ENCODE data around the gene CAV1. TPM values are rescaled to one million over a fixed set of nuclear protein-coding genes. Genes with fewer than 3 reads are reported as not detected.

Gene CAV1
- total RNA-seq, 1 donor from 2014 or later = 552 TPM

DNA sequence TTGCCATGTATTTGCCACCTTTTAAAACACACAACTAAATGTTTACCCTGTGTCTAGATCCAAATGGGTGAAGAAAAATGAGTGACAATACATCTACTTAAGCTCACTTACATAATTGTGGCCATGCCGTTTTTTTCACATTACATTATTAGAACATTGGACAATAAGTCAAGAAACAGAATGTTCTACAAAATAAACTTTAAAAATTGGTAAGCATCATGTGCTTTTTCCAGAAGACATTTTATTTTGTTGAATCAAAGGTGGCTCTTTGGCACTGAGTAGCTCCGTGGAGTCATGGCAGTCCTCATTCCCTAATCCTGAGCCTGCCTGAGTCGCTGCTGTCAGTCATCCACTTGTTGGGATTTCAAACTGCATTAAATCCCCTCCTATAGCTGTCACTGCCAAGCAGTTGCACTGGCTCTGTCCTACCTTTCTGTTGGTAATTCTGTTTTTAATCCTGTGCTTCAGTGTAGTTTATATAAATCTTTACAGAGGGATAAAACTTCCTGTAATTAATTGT lies 32.3 kb downstream of the CAV1 start:
- DNase-seq (ENCODE audit: low read depth) = no peak

DNA sequence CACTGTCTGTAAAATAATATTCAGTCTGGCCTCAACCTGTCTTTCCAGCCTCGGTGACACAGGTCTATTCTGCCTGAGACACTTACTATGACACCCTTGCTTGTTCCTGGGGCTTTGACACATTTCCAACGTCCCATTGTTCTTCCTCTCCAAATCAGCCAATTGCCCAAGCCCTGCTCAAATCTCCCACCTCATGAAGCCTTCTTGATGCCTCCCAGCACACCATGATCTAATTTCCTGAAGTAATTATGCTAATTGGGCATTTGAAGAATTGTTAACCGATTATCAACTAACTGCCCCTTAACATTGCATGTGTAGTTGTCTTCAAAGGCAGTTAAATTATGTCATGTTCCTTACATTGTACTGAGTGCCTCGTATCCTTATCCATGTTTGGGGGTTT lies 33.1 kb downstream of the CAV1 start:
- no peak for DNase-seq (ENCODE audit: low read depth)

DNA sequence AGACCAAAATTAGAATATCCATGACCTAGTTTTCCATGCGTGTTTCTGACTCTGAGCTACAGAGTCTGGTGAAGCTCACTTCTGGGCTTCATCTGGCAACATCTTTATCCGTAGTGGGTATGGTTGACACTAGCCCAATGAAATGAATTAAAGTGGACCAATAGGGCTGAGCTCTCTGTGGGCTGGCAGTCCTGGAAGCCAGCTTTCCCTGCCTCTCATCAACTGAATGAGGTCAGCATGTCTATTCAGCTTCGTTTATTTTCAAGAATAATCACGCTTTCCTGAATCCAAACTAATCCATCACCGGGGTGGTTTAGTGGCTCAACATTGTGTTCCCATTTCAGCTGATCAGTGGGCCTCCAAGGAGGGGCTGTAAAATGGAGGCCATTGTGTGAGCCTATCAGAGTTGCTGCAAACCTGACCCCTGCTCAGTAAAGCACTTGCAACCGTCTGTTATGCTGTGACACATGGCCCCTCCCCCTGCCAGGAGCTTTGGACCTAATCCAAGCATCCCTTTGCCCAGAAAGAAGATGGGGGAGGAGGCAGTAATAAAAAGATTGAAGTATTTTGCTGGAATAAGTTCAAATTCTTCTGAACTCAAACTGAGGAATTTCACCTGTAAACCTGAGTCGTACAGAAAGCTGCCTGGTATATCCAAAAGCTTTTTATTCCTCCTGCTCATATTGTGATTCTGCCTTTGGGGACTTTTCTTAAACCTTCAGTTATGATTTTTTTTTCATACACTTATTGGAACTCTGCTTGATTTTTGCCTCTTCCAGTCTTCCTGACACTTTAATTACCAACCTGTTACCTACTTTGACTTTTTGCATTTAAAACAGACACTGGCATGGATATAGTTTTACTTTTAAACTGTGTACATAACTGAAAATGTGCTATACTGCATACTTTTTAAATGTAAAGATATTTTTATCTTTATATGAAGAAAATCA lies 35.5 kb downstream of the CAV1 start:
- no peak for DNase-seq (ENCODE audit: low read depth)

DNA sequence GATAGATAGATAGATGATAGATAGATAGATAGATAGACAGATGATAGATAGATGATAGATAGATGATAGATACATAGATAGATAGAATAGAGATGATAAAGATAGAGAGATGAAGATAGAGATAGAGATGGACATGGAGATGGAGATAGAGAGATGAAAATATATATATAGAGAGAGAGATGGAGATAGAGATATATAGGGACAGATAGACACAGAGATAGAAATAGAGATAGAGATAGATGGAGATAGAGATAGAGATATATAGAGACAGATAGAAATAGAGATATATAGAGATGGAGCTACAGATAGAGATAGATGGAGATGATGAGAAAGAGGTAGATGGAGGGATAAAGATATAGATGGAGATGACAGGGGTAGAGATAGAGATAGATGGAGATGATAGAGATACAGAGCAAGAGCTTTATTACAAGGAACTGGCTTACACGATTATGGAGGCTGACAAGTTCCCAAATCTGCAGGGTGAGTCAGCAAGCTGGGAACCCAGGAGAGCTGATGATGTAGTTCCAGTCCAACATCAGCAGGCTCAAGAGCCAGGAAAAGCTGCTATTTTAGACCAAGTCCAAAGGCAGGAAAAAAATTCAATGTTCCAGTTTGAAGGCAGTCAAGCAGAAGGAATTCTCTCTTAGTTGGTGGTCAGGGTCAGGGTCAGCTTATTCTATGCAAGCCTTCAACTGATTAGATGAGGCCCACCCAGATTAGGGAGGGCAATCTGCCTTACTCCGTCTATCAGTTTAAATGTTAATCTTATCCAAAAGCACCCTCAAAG lies 37.1 kb downstream of the CAV1 start:
- no peak for DNase-seq (ENCODE audit: low read depth)

DNA sequence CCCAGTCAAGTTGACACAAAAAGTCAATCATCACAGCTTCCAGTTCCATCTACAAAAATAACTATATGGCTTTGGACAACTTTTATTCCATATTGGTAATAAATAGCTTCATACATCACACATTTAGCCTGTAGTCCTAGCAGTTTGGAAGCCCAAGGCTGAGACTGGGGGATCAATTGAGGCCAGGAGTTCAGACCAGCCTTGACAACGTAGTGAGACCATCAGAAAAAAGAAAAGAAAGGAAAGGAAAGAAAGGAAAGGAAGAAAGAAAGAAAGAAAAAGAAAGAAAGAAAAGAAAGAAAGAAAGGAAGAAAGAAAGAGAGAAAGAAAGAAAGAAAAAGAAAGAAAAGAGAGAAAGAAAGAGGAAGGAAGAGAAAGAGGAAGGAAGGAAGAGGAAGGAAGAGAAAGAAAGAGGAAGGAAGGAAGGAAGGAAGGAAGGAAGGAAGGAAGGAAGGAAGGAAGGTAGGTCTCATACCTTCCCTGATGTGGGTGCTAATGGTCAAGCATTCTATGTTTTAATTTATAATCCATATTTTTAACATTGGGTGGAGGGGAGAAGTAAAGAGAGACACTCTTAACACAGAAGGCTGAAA lies 37.8 kb downstream of the CAV1 start:
- DNase-seq (ENCODE audit: low read depth) = no peak

DNA sequence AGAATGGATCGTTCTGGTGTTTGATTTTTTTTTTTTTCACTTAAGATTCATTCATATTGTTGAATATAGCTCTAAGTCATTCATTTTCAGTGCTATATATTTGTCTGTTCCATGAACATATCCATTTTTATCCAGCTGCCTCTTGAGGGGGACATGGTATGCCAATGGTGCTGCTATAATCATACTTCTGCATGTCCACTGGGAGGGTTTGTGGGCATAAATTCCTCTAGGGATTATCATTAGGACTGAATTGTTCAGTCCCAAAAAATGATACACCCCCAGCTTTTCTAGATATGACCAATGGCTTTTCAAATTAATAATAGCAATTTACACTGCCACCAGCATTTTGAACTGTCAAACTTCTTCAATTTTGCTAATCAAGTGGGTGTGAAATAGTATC lies 41.1 kb downstream of the CAV1 start:
- DNase-seq (ENCODE audit: low read depth) = no peak

DNA sequence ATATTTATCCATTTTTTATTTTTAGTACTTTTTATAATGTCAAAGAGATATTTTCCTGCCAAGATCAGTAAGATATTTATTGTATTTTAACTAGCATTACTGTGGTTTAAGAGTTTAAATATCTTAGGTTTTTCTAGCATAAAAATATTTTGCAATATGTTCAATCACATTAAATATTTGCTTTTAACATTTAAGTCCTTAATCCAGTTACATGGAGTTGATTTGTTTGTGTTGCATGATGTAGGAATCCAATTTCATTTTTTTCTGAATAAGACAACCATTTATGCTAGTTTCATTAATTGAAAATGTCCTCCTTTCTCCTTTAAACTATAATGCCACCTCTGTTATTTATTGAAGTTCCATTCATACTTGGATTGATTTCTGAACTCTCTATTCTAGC lies 41.8 kb downstream of the CAV1 start:
- no peak for DNase-seq (ENCODE audit: low read depth)

DNA sequence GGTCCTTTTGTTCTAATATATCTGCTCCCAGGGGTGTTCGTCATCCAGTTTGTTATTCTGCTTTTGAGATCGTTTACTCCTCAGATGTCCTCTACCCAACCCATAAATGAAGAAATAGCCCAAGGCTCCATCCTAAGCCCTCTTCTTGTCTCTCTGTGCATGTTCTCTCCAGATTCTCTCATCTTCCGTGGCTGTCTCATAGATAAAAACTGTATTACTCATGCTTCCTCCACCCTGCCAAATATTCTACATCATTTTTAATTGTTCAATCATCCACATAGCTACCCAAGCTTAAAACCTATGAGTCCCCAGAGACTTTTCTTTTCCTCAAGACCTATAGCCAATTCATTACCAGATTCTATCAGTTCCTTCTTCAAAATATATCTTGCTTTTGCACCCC lies 44.9 kb downstream of the CAV1 start:
- DNase-seq (ENCODE audit: low read depth) = no peak

DNA sequence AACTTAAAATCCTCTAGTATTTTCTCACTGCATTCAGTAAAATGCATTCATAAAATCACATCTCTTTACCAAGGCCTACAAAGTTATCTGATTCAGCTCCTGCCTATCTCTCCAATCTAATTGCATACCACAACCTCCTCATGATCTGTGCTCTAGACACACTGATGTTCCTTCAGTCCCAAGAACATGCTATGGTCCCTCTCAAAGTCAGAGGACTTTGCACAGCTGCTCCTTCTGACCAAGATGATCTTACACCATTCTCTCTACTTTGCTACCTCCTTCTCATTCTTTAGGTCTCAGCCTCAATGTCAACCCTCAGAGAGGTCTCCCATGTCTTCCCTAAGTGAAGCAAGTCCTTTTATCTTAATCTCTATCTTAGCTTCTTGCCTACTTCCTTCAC lies 45.5 kb downstream of the CAV1 start:
- no peak for DNase-seq (ENCODE audit: low read depth)

DNA sequence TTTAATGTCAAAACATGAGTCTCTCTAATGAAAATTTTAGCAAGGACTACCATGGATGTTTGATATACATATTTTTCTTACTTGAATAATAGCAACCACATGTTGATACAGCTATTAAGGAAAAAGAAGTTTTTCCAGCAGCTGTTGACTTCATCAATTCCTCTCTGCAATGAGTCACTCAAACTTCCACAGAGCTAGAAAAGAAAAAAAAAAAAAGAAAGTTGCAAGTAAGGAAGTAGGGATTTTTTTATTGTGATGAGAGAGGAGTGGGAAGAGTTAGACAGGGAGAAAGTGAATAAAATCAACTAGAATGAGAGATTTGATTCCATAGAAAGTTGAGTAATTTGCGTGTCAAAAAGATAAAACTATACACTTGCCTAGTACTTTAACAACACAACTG lies 46.2 kb downstream of the CAV1 start:
- DNase-seq (ENCODE audit: low read depth) = peak; percentile 90

DNA sequence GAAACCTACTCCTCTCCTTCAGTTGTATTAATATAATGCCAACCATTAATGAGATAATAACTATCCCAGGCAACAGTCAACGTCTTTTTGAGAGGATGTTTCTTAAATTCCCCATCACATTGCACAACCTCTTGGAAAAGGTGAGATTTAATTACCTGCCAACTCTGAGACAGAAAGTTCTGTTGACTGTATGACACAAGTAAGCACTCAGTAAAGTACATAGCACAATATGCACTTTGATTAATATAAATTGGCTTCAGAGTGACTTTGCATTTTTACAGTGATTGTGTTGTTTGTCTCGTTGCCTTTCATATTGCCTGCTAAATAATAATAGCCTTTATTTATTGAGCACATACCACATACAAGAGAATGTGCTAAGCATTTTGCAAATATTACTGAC lies 46.7 kb downstream of the CAV1 start:
- no peak for DNase-seq (ENCODE audit: low read depth)

DNA sequence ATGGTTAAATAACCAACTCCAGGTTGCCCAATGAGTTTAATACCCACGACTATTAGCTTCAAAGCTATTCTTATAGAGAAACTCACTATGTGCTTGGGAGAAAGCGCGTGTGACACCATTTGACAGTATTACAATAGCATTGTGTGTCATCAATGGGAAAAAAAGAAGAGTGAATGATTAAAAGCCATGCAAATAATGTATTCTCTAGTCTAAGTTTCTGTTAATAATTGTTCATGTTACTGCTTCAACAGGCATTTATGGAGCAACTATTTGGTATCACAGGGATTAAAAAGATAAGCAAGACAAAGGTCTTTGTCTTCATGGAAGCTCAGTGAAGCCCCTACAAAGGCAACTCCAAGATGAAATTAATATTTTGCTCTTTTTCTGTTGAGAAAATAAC lies 47.2 kb downstream of the CAV1 start:
- DNase-seq (ENCODE audit: low read depth) = peak; percentile 91

DNA sequence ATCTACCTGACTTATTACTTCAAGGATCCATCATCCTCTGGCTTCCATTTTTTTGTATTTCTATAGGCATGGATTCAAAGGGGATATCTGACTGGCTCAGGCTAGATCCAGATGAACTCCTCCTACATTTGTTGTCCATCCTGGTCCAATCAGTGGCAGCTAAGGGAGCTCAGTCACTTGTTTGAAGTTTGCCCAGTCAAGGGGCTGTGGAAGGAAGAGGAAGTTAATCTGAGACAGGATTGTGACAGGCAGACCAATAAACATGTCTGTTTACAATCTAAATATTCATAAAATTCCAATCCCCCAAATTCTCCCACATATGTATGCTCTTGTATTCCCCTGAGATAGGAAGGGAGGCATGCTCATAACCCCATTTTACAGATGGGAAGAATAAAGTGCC lies 48.7 kb downstream of the CAV1 start:
- DNase-seq (ENCODE audit: low read depth) = no peak

DNA sequence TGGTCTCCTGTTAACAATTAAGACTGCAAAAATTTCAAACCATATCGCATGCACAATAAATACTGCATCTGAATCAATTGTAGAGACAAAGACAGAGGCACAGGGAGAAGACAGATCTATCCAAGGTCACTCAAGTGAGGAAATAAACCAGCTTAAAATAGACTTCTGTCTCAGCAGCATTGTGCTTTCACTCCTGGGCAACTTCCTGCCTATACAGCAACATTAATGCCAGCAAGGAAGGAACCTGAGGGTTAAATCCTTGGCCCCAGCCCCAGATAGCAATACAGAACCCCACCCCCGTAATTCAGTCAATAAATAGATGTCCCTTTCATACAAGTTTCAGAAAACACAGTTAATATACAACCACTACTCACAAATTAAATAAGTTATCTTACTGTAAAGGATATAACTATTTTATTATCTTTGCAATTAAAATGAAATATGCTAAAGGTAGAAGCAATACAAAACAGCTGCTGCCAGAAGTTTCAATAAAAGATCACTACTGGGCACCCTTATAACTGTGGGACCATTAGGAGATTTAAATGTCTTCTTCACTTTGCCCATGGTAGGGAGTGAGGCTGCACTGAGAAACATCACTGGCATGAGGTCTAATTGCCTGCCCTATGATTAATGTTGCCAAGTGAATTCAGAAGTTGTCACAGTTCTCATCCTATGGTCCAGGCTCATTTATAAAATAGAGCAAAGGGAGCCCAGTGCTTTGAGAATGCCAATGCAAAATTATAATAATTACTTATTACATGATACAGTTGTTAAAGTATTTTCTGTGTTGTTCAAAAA lies 49.4 kb downstream of the CAV1 start:
- DNase-seq (ENCODE audit: low read depth) = peak; percentile 52

DNA sequence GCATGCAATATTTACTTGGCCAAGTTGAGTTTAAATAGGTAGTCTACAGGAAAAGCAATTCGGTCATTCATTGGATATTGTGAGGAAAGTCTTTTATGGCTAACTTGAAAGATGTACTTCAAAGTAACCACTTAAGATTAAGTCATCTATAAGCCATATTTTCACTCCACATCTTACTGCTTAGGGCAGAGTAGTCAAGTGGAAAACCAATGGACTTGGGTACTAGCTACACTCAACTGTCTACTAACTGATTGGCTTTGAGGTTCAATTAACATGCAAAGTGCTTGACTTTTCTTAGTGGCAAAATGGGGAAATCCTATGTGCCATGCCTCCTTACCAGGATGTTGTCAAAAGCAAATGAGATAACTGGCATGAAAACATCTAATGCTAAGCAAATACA lies 51.0 kb downstream of the CAV1 start:
- DNase-seq (ENCODE audit: low read depth) = no peak

DNA sequence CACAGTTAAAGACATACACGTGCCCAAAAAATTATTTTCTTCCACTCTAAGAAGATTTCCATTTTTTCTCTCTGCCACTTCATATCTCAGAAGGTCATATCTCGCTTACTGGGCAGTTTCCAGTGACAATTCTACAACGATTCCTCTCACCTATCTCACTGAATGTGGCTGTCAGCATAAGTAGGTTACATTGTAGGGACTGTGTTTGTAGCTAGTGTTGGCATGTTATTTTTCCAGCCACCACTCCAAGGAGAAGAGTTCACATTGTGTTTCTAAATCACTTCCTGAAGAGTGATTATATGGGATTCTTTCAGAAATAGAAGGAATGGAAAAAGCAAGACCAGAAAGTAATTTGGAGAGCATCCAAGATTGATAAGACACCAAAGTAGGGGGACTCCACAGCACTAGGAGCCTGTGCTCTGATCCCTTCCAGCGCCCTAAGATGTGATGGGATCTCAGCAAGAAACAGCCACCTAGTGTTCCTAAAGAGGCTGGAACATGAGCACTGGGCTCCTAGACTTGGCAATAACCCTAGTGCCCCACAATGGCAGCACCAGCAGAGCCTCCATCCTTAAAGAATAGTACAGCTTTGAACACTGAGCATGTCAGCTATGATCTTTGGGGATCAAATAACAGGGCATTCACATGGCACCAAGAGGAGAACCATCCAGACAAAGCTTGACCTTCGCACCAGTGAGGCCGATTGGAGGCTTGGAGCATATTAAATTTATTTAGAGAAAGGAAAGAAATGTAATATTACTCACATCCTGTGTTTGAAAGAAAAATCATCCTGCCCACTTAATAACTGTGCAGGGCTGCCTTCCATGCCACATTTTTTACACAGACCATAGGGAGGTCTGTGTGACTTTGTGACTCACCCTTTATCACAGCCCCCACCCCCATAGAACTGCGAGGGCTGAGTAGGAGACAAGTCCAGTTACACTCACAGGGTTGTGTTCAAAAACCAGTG lies 51.8 kb downstream of the CAV1 start:
- DNase-seq (ENCODE audit: low read depth) = peak; percentile 80

DNA sequence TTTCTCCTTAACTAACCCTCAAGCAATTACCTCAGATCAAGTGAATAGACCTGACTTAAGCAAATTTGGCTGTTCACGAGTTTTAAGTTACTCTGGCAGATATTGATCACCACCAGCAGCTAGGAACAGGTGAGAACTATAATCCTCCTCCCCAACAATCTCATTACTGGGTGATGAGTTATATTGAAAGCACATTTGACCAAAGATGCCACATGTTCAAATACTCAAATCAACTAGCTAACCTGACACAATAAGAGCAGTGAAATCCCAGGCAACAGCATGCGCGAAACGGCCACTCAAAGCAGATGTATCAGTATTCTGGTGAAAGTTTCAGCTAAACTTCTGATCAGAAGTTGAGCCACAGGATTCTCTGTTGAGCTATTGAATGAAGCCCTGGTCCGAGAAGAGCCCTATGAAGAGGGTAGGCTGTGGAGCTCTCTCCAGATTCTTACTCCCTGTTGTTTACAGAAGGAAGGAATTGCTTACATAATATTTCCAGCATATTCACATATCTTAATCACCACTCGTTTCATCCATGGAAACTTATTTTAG lies 52.6 kb downstream of the CAV1 start:
- DNase-seq (ENCODE audit: low read depth) = no peak

DNA sequence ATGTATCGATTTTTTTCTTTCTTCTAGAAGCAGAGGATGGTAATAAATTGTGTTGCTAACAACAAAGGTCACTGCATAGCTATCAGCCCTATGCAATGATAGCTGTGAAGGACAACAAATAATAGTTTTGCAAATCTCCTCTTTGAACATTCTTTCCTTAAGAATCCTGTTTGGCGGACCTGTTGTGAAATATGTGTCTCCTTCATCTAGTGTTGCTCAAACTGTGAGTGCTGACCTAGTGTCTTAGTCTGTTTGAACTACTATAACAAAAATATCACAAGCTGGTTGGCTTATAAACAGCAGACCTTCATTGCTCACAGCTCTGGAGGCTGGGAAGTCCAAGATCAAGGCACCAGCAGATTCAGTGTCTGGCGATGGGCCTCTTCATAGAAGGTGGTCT lies 53.7 kb downstream of the CAV1 start:
- no peak for DNase-seq (ENCODE audit: low read depth)

DNA sequence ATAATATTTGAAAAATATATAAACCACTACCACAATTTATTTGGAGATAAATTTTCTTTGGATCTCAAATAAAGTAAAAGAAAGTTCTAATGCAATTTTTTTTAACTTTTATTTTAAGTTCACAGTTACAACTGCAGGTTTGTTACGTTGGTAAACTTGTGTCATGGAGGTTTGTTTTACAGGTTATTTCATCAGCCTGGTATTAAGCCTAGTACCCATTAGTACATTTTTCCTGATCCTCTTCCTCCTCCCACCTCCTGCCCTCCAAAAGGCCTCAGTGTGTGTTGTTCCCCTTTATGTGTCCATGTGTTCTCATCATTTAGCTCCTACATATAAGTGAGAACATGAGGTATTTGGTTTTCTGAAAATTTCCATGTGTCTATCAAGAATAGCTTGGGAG lies 54.5 kb downstream of the CAV1 start:
- no peak for DNase-seq (ENCODE audit: low read depth)

DNA sequence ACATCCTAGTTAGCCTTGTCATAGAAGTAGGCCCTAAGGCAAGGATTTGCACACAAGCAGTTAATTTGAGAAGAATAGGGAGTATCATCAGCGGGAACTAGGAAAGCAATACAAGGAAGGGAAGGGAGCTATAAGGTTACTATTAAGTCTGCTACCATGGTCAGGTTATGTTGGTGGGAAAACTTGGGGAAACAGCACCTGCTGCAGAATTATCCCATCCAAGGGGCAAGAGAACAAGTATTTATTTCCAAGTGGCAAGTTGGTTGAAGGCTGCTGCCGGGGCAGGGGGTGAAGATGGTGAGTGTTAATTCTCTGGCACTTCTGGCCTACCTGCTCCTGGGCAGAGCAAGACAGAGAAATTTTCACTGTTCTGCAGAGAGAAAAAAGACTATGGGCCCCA lies 55.0 kb downstream of the CAV1 start:
- no peak for DNase-seq (ENCODE audit: low read depth)
